H1 (cell line): ENCODE measurements around the gene MRPL42. TPM values are rescaled to one million over a fixed set of nuclear protein-coding genes. Genes with fewer than 3 reads are reported as not detected.

Experiments
- CTBP2 ChIP-seq: IDR thresholded peaks from 2 replicates; pipeline ENCODE4 v1.7.0; 2011; ENCODE audit warnings: borderline replicate concordance, mild to moderate bottlenecking, moderate library complexity, mixed read lengths, low read length; ENCODE audit not compliant: insufficient read depth, insufficient read length
- EGR1 ChIP-seq: IDR thresholded peaks from 2 replicates; pipeline ENCODE4 v1.6.1; 2011; ENCODE audit warnings: low read depth, low read length, borderline replicate concordance
- POU5F1 ChIP-seq: IDR thresholded peaks from 2 replicates; pipeline ENCODE4 v1.6.1; 2011; ENCODE audit warnings: low read depth, mild to moderate bottlenecking, low read length, moderate library complexity
- RXRA ChIP-seq: IDR thresholded peaks from 2 replicates; pipeline ENCODE4 v1.6.1; 2011; ENCODE audit warnings: low read depth, mild to moderate bottlenecking, low read length, moderate library complexity; ENCODE audit not compliant: insufficient read depth
- SP2 ChIP-seq: IDR thresholded peaks from 2 replicates; pipeline ENCODE4 v1.6.1; 2012; ENCODE audit warnings: mild to moderate bottlenecking, low read length, inconsistent platforms
- polyA plus RNA-seq, 7 experiments: library from polyadenylated mRNA; depleted of rRNA in 3 of 7; stranded (reverse) in 5 of 7; unstranded in 2 of 7; fragments of >200 nt in 5 of 7; fragments of 200-250 nt in 2 of 7; gene quantifications; 1 replicate in 5 of 7; 2 replicates in 1 of 7; 4 replicates in 1 of 7; pipeline versions ENCODE4 v1.2.1 to v1.2.3, GENCODE V29; 2011 to 2013; ENCODE audit warnings: missing spikeins in 2 of 7, mixed read lengths in 2 of 7
- total RNA-seq: library from RNA; stranded (reverse); fragmentation: NEBNext Ultra II Directional; extraction: Animal tissue kit (Norgen Biotek cat#: 25700); gene quantifications from 2 replicates; pipeline ENCODE4 v1.2.1, GENCODE V29; 2021
- TF ChIP-seq, protein P1 (sequence below): fragments of 300-600 bp; sonication (generic); IDR thresholded peaks from 2 replicates; pipeline ENCODE4 v1.7.1; 2012; ENCODE audit warnings: low read length, moderate library complexity, mild to moderate bottlenecking, inconsistent platforms; ENCODE audit not compliant: insufficient replicate concordance

MRPL42 gene
- total and polyA plus RNA-seq, 2 of the 8 experiments (the other 6 are each of a cell fraction or from before 2014, with no cell fraction given) = 110 to 176 TPM

DNA sequence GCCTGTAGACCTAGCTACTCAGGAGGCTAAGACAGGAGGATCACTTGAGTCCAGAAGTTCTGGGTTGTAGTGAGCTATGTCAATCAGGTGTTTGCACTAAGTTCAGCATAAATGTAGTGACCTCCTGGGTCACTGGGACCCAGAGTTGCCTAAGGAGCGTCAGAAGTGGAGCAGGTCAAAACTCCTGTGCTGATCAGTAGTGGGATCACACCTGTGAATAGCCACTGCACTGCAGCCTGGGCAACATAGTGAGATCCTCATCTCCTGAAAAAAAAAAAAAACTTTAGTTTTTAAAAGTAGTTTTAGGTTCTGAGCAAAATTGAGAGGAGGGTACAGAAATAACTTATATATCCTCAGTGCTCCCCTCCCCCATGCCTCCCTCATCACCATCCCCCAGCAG, 42.2 kb downstream of the MRPL42 start (continued):
- TF ChIP-seq, protein P1, sequence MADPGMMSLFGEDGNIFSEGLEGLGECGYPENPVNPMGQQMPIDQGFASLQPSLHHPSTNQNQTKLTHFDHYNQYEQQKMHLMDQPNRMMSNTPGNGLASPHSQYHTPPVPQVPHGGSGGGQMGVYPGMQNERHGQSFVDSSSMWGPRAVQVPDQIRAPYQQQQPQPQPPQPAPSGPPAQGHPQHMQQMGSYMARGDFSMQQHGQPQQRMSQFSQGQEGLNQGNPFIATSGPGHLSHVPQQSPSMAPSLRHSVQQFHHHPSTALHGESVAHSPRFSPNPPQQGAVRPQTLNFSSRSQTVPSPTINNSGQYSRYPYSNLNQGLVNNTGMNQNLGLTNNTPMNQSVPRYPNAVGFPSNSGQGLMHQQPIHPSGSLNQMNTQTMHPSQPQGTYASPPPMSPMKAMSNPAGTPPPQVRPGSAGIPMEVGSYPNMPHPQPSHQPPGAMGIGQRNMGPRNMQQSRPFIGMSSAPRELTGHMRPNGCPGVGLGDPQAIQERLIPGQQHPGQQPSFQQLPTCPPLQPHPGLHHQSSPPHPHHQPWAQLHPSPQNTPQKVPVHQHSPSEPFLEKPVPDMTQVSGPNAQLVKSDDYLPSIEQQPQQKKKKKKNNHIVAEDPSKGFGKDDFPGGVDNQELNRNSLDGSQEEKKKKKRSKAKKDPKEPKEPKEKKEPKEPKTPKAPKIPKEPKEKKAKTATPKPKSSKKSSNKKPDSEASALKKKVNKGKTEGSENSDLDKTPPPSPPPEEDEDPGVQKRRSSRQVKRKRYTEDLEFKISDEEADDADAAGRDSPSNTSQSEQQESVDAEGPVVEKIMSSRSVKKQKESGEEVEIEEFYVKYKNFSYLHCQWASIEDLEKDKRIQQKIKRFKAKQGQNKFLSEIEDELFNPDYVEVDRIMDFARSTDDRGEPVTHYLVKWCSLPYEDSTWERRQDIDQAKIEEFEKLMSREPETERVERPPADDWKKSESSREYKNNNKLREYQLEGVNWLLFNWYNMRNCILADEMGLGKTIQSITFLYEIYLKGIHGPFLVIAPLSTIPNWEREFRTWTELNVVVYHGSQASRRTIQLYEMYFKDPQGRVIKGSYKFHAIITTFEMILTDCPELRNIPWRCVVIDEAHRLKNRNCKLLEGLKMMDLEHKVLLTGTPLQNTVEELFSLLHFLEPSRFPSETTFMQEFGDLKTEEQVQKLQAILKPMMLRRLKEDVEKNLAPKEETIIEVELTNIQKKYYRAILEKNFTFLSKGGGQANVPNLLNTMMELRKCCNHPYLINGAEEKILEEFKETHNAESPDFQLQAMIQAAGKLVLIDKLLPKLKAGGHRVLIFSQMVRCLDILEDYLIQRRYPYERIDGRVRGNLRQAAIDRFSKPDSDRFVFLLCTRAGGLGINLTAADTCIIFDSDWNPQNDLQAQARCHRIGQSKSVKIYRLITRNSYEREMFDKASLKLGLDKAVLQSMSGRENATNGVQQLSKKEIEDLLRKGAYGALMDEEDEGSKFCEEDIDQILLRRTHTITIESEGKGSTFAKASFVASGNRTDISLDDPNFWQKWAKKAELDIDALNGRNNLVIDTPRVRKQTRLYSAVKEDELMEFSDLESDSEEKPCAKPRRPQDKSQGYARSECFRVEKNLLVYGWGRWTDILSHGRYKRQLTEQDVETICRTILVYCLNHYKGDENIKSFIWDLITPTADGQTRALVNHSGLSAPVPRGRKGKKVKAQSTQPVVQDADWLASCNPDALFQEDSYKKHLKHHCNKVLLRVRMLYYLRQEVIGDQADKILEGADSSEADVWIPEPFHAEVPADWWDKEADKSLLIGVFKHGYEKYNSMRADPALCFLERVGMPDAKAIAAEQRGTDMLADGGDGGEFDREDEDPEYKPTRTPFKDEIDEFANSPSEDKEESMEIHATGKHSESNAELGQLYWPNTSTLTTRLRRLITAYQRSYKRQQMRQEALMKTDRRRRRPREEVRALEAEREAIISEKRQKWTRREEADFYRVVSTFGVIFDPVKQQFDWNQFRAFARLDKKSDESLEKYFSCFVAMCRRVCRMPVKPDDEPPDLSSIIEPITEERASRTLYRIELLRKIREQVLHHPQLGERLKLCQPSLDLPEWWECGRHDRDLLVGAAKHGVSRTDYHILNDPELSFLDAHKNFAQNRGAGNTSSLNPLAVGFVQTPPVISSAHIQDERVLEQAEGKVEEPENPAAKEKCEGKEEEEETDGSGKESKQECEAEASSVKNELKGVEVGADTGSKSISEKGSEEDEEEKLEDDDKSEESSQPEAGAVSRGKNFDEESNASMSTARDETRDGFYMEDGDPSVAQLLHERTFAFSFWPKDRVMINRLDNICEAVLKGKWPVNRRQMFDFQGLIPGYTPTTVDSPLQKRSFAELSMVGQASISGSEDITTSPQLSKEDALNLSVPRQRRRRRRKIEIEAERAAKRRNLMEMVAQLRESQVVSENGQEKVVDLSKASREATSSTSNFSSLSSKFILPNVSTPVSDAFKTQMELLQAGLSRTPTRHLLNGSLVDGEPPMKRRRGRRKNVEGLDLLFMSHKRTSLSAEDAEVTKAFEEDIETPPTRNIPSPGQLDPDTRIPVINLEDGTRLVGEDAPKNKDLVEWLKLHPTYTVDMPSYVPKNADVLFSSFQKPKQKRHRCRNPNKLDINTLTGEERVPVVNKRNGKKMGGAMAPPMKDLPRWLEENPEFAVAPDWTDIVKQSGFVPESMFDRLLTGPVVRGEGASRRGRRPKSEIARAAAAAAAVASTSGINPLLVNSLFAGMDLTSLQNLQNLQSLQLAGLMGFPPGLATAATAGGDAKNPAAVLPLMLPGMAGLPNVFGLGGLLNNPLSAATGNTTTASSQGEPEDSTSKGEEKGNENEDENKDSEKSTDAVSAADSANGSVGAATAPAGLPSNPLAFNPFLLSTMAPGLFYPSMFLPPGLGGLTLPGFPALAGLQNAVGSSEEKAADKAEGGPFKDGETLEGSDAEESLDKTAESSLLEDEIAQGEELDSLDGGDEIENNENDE = no peak
- TF ChIP-seq EGR1 = no peak
- no peak for TF ChIP-seq RXRA
- TF ChIP-seq CTBP2 = no peak
- TF ChIP-seq POU5F1 = no peak
- TF ChIP-seq SP2 = no peak
